Fibroblast of skin of left quadriceps (primary cell): ENCODE measurements around the gene ARHGAP19.
A peak's percentile ranks its signal among the peaks of the same experiment; 100 is the strongest.

Source experiments
- DNase-seq, 2 experiments: peaks; one replicate each; pipeline ENCODE4 v3.0.0-alpha.2; 2013; ENCODE audit warnings: low read depth in 2 of 2

Gene ARHGAP19

DNA sequence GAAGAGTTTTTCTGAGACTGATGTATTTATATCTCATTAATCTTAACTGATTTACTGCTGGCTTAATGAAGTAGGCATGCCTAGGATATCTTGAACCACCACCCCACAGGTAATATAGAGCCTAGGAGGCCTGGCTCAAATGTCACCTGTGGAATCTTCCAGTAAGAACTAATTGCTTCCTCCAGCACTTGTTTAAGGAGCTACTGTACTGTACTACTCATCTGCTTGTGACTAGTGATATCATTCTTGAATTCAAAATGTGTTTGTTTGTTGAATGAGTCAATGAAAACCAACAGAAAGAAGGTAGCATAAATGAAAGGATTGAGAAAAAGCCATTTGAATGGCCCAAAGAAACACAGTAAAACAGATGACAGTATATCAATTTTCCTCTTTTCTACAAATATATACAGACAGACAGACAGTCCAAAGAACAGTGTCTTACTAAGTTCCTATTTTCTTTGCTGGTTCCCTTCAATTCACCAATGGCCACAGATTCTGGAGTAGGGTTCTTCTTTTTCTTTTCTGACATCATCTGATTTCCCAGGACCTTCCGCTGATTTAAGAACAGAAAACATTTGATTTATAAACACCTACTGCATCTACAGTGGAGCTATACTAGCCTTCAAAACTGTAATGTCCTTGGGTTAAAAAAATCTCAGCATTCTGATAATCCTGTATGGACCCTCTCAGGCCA lies 63.0 kb downstream of the ARHGAP19 start:
- DNase-seq = no peak

DNA sequence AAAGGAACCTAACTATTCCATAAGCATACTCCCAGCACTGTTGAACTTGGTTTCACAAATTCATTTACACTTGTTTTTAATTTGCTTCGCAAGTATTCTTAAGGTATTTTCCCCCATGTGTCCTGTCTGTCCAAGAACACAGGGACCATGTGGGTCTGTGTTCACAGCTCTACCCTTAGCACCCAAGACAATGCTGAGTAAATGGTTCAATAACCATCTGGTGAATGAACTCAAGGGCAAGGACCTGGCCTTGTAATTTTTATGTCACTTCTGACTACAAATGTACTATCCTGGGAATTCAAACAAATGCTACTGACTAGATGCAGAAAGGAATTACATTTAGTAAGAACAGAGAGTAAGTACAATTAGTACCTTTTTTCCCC lies 63.7 kb downstream of the ARHGAP19 start:
- DNase-seq = no peak

DNA sequence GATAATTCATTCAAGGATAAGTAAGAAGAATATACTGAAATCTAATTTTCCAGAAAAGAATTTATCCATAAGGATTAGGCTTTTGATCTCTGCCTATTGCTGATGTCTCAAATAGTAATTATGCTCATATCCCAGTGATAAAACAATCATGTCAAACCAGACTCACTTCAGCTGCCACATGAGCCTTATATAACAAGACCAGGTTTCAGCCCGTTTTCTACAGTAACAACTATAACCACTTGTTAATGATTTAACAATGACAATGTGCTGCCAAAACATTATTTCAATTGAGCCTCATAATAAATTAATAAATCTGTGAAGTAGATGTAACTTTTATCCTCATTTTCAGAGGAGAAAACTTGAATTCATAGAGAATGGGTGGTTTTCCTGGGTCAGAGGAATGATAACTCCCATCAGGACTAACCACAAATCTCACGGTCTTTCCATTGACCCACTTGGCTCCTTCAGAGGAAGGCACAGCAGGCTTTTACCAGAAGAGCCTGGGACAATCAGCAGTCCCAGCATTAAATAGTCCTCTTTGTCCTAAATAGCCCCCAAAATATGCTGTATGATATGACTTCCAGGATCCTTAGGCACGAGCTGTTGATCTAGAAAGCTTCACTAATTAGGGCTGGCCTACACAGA lies 64.2 kb downstream of the ARHGAP19 start:
- no peak for DNase-seq

DNA sequence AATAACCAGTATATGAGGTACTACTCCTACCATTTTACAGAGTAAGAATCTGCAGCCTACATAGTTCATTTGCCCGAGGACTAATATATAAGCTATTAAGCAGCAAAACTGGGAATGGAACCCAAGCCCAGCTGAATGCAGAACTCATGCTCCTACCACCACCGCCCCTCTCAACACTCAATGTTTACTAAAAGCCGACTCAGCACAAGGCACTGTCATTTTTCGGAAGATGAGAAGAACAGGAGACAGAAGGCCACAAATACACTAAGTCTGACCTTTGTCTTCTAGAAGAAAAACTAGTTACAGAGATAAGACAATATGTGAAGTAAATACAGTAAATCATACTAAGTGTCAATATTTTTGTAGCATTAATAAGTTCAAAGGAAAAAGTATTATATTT lies 66.0 kb downstream of the ARHGAP19 start:
- no peak for DNase-seq

DNA sequence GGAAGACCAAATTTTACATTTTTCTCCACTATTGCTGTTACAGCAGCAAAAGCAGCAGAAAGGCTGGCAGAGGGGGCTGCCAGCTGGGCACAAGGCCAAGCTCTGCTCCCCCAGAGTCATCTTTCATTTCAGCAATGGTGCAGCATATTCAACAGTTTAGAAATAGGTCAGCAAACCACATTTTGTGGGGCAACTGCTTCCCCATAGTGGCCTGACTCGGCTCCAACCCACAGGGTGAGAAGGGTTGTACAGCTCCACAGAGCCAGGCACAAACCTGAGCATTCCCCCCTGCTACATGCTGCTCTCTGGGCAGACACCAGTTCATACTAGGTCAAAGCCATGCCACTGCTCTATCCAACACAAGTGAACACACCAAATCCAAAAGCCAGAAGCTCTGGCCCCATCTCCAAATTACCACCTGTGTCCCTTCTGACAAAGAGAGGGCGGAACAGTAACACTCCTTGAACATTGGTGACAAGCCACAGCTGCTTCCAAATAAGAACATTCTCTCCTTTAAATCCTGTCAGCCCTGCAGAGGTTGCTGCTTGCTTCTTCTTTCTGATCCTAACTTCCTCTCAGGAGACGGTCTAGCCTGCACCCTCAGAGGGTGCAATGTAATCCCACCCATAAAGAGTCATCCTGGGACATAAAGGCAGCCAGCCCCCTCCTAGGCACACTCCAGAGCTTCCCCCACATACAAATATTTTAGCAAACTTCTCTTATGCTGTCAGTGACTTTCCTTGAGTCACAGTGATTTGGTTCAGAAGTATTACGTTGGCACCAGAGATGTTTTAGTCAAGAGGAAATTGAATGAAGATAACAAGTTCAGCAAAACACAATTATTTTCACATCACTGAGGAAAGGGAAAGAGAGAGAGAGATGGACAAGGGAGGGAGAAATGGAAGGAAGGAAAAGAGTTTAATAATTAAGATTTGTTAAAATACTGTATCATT lies 67.7 kb downstream of the ARHGAP19 start:
- DNase-seq = no peak

DNA sequence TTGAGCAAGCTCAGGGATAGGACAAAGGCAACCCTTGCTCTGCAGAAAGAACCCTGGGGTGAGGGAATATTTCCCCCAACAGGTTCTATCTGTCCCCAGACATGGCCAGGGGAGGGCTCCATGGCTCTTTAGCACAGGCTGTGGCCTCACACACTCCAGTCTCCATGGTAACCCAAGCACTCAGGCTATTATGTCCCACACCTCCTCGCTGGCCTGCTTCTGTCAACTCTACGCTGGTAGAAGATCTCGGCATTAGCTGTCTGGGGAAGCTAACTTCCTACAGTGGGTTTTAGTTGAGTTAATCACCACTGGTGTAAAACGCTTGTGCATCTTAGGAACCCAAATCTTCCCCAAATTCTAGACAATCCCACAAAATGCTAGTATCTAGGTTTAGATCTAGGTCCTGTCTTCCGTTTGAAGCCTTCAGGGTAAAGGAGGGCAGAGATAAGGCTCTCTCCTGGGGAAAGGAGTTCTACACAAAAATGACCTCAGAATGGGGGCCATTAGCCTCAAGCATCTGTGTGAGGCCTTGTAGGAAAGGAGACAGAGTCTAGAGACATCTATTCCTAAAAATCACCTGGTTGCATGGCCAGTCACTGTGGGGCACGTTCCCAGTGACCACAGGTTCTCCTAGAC lies 70.0 kb downstream of the ARHGAP19 start:
- no peak for DNase-seq

DNA sequence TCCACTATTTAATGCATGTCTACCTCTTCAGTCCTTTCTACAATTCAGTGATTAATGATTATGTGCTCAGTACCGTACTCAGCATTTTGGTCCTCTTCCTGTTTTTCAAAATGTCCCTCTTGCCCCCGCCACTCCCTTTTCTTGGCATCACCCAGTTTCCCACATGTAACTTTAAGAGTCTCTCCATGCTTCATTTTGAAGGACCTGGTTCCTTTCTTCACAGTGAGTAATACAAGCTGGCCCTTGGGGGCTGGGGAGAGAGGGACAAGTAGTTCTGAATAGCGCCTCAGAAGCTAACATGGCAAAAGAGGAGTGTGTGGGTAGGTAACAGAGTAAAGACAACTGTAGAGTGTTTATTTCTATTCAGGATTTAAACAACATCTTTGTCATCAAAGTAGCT lies 72.1 kb downstream of the ARHGAP19 start:
- DNase-seq = no peak

DNA sequence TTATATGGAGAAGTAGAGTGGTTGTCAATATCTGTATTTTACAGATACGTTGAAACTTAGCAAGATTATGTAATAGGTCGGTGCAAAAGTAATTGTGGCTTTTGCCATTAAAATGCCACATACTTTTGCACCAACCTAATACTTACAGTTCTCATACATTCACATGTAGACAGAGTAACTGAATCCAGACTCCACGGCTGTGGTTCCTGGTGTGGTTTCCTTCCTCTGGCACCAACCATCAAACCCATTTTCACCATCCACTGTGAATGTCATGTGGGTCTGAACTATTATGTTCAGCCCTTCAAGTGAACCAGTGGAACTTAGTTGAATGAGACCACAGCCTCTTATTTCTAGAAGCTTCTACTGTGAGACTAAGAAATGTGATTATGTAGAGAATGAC lies 75.1 kb downstream of the ARHGAP19 start:
- DNase-seq = no peak

DNA sequence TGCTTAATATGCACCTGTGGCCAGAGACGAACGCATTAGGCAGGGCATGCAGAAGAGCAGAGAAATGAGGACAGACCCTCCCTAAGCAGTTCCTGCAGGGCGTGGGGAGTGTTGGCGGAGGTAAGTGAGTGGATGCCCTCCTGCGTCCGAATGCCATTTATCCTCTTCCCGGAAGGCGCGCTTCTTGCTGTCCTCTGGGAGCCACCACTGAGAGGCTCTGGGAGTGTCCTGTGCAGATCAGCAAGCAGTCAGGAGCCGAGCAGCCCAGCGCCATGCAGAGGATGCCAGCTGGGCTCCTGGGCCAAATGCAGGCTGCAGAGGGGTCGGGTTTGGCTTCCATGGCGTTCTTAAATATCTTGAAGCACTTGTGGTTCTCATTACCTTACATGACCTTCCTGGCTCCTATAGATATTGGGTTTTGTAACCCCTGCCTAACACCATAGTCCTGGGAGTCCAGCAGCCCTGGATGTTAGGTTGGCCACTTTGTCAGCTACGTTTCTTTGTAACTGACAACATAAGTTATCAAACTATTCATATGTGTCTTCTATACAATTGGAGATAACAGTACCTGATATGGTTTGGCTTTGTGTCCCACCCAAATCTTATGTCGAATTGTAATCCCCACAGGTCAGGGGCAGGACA lies 76.7 kb downstream of the ARHGAP19 start:
- DNase-seq = no peak

DNA sequence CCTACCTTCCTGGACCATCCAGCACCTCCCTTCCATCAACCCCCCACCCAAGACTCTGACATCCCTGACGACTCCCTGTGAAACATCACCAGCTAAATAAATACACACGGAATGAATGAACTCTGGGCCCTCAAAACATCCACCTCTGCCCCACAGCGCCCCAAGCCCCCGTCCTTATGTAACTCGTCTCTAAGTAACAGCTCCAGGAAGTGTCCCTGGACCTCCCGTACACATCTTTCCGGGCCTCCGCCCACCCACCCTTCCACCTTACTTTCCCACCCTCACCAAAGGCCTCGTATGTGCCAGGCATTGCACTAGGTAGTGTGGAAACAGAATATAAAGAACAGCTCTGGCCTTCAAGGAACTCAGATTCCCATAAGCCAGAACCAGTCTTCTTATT lies 79.0 kb downstream of the ARHGAP19 start:
- DNase-seq = no peak

DNA sequence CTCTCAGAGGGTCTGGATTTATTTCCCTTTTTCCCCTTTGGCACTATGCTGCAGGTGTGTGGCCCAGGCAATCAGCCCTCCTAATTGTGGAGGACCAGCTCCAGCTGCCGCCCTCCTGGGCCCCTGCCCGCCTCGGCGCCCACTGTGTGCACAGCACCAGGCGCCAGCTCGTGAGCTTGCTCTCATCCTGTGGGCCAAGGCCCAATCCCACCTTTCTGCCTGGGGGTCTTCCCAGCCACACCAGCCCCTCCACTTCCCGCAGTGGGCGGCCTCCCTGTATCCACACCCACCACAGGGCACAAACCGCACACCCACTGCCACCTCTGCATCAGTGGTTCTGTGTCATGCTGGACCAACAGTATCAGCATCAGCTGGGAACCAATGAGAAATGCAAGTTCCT lies 81.2 kb downstream of the ARHGAP19 start:
- no peak for DNase-seq

DNA sequence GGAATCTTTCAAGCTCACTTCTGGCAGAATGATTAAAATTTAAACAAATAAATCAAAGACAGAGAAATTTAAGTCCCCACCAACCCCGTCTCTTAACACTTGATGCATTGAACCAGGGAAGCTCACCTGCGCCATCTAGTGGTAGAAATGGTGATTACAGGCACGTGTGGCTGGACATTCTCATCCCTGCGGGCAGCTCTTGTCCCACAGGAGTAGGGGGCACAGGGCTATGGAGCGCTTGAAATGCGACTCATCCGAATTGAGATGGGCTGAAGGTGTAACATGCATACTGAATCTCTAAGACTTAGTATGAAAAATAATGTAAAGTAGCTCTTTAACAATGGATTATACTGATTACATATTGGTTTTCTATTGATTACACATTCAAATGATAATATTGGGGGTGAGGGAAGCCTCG lies 81.9 kb downstream of the ARHGAP19 start:
- peak in 1 of 2 experiments; percentile 31 for DNase-seq

DNA sequence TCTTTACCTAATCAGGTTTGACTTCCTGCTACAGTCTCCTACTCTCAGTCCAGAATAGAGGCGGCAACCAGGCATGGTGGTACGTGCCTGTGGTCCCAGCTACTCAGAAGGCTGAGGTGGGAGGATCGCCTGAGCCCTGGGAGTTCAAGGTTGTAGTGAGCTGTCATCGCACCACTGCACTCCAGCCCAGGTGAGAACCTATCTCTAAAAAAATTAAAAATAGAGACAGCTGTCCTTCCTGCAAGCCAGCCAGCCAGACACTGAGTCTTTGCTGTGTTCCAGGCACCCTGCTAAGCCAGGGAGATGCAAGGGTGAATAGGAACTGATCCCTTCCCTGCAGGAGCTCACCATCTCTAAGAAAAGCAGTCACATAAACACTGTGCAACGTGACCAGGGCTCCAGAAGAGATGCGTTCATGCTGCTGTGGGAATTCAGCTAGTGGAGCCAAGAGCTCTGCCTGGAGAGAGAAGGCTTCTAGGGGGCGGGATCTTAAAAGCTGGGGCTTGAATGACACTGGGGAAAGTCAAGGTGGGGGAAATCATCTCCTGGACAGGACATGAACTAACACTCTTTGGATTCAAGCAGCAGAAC lies 84.6 kb downstream of the ARHGAP19 start:
- DNase-seq = no peak

DNA sequence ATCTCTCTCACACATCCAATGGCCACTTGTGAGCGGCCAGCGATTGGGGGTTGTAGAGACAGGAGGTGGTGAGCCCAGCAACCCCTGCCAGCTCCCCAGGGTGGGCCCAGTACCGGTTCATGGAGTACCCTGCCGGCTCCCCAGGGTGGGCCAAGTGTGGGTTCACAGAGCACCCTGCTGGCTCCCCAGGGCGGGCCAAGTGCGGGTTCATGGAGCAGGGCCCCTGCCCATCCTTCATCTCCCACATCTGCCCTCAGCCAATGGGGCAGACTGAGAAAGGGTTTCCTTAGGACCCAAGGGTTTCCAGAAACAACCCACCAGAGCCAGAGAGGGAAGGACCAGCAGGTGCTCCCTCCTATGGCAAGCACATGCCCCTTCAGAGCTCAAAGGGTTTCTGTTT lies 85.3 kb downstream of the ARHGAP19 start:
- DNase-seq = no peak

DNA sequence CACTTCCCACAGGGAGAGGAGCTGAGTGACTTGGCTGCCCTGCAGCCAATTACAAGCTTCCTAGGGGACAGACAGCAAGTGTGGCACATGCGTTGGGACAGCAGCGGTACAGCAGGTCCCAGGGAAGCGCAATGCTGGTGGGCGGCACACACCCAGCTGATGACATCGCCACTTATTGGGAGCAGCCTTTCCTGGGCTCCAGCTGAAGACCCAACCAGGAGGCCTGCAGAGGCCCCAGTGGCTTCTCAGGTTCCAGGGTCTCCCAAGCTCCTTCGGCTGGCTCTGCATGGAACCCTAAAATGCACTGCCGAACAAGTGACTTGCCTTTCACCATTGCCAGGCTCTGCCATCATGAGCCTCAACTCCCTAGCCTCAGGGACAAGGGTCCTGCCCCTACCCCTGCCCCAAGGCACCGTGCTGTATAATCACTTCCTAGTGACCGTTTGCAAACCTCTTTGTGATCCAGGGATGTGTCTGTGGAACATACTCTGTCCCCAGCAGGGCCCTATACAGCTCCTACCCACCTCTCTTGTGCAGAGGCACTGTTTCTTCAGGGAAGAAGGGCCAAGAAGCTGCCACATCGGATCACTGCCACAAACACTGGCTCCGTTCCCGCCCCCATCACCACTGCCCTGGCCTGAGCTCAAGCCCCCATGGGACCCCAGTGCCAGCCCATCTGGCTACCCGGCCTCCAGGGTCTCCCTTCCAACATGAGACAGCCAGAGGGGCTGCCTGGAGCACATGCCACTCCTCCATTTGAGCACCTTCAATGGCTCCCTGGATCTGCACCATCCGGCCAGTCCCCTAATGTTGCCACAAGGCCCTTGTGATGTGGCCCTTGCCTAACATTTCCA lies 87.4 kb downstream of the ARHGAP19 start:
- no peak for DNase-seq

DNA sequence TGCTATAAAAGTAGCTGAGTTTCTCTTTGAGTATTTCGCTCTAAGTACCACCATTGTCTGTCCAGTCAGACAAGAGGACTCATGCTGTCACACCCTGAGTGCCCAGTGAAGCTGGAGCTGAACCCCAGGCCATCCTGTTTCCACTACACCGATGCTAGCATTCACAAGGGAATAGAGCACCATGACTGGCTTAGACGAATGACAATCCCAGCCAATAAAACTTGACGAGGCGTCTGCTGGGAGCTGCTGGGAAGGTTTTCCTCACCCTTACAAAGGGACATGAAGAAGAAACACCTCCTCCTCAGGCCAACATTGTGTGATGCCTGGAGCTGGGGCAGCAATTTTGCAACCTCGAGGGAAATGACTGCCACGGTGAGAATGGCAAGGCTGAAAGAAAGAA lies 89.2 kb downstream of the ARHGAP19 start:
- no peak for DNase-seq

DNA sequence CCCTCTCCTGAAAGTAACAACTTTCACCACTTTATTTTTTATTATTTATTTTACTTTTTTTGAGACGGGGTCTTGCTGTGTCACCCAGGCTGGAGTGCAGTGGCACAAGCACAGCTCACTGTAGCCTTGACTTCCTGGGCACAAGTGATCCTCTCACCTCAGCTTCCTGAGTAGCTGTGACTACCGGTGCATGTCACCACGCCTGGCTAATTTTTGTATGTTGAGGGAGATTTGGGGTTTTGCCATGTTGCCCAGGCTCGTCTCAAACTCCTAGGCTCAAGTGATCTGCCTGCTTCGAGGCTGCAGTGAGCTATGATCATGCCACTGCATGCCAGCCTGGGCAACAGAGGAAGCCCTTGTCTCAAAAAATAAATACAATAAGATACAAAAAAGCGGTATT lies 91.8 kb downstream of the ARHGAP19 start:
- no peak for DNase-seq

DNA sequence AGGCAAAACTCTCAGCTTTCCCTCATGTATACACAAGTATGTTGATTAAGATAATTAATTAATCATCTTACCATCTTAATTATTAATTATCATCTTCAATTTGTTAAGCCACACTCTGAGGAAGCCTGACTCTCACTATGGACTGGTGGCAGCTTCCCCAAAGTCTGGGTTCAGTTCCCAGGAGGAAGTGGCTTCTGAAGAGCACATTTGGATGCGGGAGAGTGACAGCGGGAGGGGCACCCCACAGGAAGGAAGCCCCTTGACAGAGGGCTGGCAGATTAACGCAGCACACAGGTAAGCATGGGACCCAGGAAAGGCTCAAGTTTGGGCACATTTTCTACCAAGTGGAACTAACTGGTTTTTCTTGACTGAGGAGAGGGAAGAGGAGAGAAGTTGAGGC lies 93.3 kb downstream of the ARHGAP19 start:
- no peak for DNase-seq

DNA sequence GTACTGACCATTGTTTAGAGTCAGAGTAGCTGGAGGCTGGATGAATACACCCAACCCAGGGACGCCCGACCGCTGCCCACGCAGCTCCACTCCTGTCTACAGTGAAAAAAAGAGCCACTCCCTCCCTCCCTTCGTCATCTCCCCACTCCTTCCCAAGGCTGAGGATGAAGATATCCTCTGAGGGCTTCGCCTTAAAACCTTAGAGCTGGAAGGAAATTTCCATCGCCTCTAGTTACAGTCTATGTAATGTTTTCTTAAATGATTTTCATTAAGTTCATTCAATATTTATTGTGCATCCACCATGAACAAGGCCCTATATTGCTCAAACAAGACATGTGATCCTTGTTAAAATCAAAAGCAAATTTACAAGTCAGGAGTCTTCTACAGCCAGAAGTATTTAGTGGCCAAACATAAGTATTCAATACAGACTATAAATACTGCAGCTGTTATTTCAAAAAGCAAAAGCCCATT lies 95.4 kb downstream of the ARHGAP19 start:
- no peak for DNase-seq
